ENCODE measurements around the gene ZBED5.
A peak's percentile ranks its signal among the peaks of the same experiment; 100 is the strongest.
"Not testable (repeated sequence)": the region's sequence is repeated elsewhere in the genome, so short reads cannot be mapped to it uniquely, and the experiment has no call there.

ZBED5 gene

GRCh38 chr11:10857709-10858438 is at the start of gene ZBED5:
Gene ZBED5 (minus strand): TSS chr11:10858053. CDS start chr11:10854945, 3,108 bp downstream.
- peak; percentile 89 for DNase-seq (ENCODE audit: low read depth)

DNA sequence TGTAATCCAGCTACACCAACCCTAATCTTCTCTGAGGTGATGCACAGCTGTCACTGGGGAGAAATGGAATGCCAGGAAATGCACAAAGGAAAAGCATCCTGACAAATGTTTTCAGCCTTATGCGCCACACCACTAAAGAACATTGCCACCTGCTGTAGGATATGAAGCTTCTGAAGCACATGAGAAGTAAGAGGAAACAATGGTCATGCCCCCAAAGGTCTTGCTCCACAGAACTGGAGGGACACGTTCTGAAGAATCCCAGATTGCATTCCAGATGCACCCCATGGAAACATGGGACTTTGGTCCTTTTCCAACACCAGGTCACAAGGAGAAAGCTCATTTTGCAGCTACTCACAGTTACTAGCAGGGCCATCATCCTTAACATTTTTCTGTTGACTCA is 48.7 kb upstream of the ZBED5 start:
- no peak for DNase-seq (ENCODE audit: low read depth)

- DNase-seq (ENCODE audit: low read depth), result no peak
These were observed 44.6 kb upstream of the ZBED5 start for GRCh38 chr11:10902301-10903063.

- DNase-seq (ENCODE audit: low read depth), result no peak
These were observed 43.0 kb upstream of the ZBED5 start for GRCh38 chr11:10900681-10901415.

DNA sequence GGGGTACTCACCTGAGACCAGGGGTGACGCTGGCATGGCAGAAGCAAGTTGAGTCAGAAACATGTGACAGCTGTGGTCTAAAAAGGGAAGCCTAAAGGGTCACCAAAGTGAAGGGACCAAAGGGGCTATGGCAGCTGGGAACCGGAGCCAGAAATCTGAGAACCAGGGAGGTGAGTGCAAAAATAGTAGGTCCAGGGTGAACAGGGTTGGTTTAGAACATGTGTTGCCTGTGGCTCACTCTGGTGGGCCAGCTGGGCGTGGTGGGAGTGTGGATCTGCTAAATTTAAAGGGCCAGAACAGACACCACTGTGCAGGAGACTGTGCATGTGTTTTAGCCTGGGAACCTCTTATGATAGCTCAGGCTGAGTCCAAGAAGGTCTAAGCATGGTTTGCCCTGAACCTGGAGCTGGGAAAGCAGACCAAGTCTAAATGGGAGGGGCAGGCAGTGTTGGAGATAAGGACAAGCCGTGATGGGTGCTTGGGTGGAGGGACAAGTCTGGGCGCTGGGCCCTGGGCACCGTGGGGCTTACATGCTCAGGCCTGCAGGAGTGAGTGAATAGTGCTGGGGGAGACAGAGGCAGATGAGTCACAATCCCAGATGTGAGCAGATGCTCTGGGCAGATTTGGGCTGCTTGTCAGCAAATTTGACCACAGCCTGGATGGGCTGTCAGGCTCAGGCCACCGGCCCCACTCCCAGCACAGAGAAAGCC is 41.4 kb upstream of the ZBED5 start:
- DNase-seq (ENCODE audit: low read depth), result no peak

- no peak for DNase-seq (ENCODE audit: low read depth)
These were observed 40.8 kb upstream of the ZBED5 start for GRCh38 chr11:10898763-10899025.

DNA sequence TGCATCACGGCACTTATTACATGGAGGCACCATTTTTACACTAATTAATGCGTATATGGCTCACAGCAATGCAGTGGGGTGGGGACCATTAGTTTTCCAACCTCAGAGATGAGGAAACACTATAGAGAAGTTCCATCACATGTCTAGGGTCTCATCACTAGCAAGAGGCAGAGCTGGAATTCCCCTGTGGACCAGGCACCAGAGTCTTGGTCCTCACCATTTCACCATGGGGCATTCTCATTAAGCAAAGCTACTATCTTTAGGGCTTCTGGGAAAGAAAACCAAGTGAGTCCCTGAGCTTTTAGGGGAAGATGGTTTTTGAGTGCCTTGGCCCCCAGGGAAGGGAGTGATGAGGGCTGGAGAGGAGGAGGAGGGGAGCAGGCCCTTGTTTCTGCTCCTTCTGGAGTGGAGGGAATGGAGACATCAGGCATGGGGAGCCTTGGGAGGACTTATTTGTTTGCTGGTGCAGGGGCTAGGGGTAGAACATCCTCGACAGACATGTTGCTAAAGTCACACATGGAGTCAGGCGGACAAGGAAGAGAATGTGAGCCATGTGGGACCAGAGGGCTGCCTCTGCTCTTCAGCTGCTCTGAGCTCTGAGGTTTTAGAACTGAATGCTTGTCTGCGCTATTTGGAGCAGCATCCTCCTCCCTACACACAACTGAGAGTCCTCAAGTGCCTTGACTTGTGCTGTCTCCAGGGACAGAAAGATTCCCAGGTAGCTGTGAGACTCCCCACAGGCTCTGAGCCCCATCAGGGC is 40.3 kb upstream of the ZBED5 start:
- DNase-seq (ENCODE audit: low read depth), result no peak

DNA sequence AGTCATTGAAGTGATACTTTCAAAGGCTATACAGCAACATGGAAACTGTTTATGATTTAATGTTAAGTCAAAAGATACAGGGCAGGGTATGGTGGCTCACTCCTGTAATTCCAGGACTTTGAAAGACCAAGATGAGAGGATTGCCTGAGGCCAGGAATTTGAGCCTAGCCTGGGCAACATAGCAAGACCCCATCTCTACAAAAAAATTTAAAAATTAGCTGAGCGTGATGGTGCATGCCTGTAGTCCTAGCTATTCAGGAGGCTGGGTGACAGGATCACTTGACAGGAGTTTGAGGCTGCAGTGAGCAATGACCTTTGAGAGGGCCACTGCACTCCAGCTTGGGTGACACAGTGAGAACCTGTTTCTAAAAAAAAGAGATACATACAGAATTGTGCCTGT is 39.3 kb upstream of the ZBED5 start:
- DNase-seq (ENCODE audit: low read depth), result no peak

- no peak for DNase-seq (ENCODE audit: low read depth)
These were observed 38.6 kb upstream of the ZBED5 start for GRCh38 chr11:10896493-10896892.

- DNase-seq (ENCODE audit: low read depth), result no peak
These were observed 37.4 kb upstream of the ZBED5 start for GRCh38 chr11:10895285-10895684.

DNA sequence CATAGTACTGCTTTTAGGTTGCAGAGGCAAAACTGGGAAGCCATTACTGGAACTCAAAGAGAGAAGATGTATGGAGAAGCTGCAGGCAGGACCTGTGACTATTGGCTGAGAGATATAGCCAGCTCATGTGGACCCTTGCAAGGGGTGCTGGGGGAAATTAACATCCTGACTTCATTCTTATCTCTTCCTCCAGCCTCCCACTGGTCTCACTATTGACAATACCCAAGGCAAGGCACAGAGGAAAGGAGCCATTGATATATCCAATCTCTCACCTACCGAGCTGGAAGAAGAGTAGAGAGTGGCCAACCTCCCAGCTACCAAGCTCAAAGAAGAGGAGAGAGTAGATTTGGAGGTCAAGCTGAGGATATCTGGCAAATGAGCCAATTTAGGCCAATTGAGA is 36.8 kb upstream of the ZBED5 start:
- DNase-seq (ENCODE audit: low read depth), result no peak

DNA sequence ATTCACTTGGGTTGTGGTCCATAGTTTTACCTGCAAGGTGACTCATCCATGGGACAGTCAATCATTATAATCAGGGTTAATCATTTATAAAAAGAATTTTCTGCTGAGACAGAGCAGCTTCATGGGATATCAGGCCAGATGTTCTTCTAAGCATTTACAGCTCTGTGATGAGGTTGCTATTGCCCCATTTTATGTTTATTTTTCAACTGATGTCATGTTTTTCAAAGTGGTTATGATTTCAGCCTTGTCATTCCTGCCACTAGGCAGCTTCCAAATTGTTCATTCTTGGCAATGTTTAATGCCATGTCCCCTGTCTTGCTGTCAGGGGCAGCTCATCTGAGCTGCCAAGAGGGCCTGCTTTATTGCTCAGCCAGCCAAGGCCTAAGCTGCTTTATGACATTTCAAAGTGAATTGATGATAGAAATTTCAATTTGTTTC is 35.9 kb upstream of the ZBED5 start:
- no peak for DNase-seq (ENCODE audit: low read depth)

GRCh38 chr11:10892250-10892649 is 34.4 kb upstream of the ZBED5 start:
- DNase-seq (ENCODE audit: low read depth), result no peak

DNA sequence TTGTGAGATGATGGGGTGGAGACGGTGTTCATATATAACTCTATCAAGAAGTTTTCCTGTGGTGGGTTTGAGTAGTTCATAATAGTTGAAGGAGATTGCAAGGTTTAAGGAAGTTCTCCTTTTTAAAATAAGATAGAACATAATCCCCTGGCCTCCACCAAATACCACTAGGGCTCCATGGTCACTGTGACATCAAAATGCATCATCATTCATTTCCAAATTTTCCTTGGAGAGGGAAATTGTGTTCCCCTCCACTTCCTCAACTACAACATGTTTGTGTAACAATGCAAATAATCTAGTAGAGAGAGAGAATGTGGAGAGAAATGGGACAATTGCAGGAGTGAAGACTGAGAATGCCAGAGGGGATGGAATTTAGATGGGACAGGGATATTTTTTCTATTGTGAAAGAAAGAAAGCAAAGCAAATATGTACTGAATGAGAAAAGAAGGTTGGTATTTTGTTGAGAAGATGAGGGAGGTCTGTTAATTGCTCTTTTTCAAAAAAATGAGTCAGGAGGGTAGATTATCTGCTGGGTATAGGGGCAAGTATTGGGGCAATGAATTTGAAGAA is 33.4 kb upstream of the ZBED5 start:
- no peak for DNase-seq (ENCODE audit: low read depth)

GRCh38 chr11:10890083-10890482 is 32.2 kb upstream of the ZBED5 start:
- not testable (repeated sequence) for DNase-seq (ENCODE audit: low read depth)

- DNase-seq (ENCODE audit: low read depth), result no peak
These were observed 29.5 kb upstream of the ZBED5 start for GRCh38 chr11:10887307-10887706.

DNA sequence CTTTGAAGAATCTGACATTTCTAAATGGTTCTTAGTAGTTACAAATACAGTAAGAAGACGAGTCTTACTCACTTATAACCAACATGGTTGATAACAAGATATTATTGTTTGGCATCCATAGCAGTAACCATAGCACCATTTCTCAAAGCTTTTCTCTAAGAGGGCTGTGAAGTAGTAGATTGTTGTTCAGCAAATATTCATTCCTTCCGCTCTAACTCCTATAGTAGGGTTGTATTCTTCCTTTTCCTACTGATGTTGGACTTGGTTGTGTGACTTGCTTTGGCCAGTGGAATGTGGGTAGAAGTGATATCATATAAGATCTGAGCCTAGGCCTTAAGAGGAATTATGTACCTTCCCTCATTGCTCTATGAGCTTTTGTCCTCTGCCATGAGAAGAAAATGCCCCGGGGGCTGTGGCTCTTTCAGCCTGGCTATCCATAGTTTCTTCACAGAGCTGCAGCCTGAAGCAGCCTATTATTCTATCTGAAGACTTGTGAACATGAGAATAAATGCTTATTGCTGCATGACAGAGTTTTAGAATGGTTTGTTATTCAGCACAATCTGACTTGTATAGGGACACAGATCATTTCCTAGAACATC is 28.9 kb upstream of the ZBED5 start:
- DNase-seq (ENCODE audit: low read depth), result no peak

GRCh38 chr11:10885703-10886363 is 28.0 kb upstream of the ZBED5 start:
- DNase-seq (ENCODE audit: low read depth), result no peak

GRCh38 chr11:10884292-10884691 is 26.4 kb upstream of the ZBED5 start:
- not testable (repeated sequence) for DNase-seq (ENCODE audit: low read depth)

GRCh38 chr11:10881892-10882291 is 24.0 kb upstream of the ZBED5 start:
- no peak for DNase-seq (ENCODE audit: low read depth)

Data from activated gamma-delta T cell treated with anti-CD3 and anti-CD28 coated beads, Interleukin-2, amount 50 U/mL, for 16 hours (primary cell).